IPS DF 4.7 (cell line): ENCODE results near the gene TRABD2B.

Experiments used
- DNase-seq: peaks from one replicate; pipeline ENCODE4 v3.0.0-alpha.2; 2013; ENCODE audit warnings: low spot score; ENCODE audit errors: extremely low read depth

Gene TRABD2B

DNA sequence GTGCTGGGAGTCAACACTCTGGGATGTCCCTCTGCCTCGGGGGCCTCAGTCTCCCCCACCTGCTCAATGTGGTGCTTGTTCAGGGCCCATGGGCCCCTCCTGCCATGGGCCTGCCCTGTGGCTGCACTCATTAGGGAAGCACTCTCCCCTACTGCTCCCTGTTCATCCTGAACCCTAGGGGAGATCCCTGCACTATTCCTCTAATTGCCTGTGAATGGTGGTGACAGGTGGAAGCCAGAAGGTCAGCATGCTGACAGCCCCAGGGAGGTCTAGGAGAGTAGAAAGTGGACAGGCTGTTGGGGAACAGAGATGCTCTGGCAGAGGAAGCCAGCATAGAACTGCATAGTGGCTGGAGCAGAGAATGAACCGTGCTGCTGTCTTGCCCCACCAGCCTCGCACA is 217.6 kb downstream of the TRABD2B start:
- DNase-seq, result no peak

- DNase-seq, result no peak
Measured at GRCh38 chr1:47778280-47778679, 218.9 kb downstream of the TRABD2B start.

- DNase-seq, result no peak
Measured at GRCh38 chr1:47777322-47777721, 219.9 kb downstream of the TRABD2B start.

- no peak for DNase-seq
Measured at GRCh38 chr1:47776667-47777131, 220.5 kb downstream of the TRABD2B start.

GRCh38 chr1:47774986-47775834 is 222.0 kb downstream of the TRABD2B start:
- DNase-seq, result no peak

DNA sequence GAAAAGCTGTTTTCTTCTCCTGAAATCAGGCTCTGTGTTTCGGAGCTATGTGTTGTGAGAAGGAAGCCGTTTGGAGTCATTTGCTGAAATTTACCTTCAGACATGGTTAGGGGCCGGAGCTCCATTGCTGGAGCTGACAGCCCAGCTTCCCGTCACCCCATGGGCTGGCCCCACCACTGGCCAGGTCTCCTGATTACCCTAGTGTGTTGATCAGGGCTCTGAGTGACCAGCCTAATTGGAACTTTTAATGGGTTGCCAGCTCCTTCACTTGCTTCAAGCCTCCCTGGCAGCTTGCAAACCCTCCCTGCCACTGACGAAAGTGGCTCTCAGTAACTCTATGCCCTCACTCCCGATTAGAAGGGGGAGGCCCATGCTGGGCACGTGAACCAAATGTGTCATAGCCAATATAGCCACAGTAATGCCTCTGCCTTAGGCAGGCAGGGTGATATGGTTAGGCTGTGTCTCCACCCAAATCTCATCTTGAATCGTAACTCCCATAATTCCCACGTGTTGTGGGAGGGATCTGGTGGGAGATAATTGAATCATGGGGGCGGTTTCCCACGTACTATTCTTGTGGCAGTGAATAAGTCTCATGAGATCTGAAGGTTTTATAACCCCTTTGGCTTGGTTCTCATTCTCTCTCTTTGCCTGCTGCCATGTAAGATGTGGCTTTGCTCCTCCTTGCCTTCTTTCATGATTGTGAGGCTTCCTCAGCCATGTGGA is 224.1 kb downstream of the TRABD2B start:
- no peak for DNase-seq

GRCh38 chr1:47772281-47772680 is 224.9 kb downstream of the TRABD2B start:
- DNase-seq, result no peak

GRCh38 chr1:47771751-47772150 is 225.4 kb downstream of the TRABD2B start:
- DNase-seq, result no peak

GRCh38 chr1:47769983-47770382 is 227.2 kb downstream of the TRABD2B start:
- DNase-seq, result no peak

GRCh38 chr1:47769295-47769694 is 227.9 kb downstream of the TRABD2B start:
- DNase-seq, result no peak

DNA sequence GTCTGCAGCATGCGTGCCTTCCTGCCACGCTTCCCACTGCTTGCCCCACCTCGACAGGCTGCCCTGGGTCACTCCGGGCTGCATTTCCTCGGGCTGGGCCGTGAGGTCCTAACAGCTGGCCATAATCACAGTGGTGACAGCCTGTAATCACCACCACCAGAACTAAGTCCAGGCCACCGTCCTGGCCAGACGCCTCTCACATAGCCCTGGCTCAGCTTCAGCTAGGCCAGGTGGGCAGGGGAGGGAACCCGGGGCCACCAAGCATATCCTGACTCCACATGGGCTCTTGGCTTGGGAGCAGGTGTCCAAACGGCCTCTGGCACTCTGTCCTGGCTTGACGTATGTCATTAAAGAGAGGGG is 229.5 kb downstream of the TRABD2B start:
- DNase-seq, result no peak

GRCh38 chr1:47766832-47767740 is 230.1 kb downstream of the TRABD2B start:
- no peak for DNase-seq

- no peak for DNase-seq
Measured at GRCh38 chr1:47765742-47766485, 231.3 kb downstream of the TRABD2B start.

DNA sequence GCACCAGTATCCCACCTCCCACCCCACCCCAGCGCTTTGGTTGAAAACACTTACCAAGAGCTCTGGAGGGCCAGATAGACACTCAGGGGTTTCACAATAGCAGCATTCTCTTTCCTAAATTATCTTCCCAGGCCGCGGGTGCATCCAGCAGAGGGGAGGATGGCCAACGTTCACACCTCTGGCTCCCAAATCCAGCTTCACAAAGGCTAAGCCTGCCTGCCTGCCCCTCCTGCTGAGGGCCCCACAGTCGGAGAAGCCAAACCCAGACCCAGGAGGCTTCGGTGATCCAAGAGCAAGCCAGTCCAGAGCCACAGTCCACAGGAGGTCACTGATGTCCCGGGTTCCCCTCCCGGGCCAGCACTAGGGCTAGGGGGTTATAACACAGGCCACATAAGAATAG is 231.9 kb downstream of the TRABD2B start:
- no peak for DNase-seq

DNA sequence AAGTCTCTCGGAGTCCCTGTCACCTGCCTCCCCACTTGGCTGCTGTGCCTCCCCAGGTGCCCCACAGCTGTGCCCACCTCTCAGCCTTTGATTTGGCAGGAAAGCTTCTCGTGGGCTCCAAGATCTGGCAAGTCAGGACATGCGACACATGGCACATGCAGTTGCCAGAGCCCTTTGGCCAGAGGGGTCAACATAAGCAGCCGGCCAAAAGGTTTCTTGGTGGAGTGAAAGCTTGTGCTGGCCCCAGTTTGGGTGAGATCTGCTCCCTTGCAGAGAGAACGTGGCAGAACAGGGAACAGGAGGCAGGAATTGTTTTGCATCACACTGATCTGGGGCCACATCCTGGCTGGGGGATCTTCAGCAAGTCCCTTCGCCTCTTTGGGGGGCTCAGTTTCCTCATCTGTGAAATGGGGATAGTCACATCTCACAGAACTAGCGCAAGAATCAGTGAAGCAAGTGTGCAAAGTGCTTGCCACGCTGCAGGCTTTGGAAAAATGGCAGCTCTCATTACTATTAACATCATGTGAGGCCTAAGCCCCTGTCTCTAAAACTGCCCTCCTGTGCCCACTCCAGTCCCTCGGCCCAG is 232.6 kb downstream of the TRABD2B start:
- DNase-seq, result no peak

- DNase-seq, result no peak
Measured at GRCh38 chr1:47763591-47764171, 233.5 kb downstream of the TRABD2B start.

- no peak for DNase-seq
Measured at GRCh38 chr1:47761974-47762373, 235.2 kb downstream of the TRABD2B start.

GRCh38 chr1:47761201-47761930 is 235.8 kb downstream of the TRABD2B start:
- DNase-seq, result no peak

DNA sequence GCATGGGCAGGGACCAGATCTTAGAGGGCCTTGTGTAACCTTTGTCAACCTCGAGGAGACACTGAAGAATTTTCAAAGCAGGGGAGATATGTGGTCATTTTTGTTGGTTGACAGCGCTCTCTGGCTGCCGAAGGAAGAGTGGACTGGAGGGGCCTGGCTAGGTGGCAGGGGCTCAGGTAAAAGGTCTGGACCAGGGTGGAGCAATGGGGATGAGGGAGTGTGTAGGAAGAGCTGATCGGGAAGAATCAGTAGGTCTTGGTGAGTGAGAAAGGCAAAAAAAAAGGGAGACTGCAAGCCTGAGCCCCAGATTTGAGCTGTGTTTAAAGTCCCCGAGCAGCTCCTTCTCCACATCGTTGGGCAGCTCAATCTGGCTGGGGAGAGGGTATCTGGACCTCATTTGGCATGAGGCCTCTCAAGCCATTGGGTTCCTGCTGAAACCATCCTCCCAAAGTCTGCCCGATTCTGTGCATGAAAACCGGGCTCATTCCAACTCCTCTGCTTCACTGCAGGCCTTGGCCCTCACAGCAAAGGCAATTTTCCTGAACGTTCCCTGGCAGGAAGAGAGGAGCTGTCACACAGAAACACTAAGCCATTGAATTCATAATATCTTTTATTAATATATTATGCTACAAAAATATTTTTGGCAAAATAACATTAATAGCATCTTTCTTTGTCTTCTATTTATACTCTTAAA is 237.1 kb downstream of the TRABD2B start:
- no peak for DNase-seq
